A673 (cell line): ENCODE results near the gene OSGEP.

ENCODE experiments used
- CTCF ChIP-seq: fragments of 300-800, 200-600 bp; sonication (generic); conservative IDR thresholded peaks from 2 replicates; pipeline ENCODE4 v1.5.1; 2017; ENCODE audit warnings: low read depth, mild to moderate bottlenecking, antibody characterized with exemption, low read length, moderate library complexity, mixed read lengths
- EZH2 ChIP-seq: fragments of 200-600 bp; sonication (generic); IDR thresholded peaks from 2 replicates; pipeline ENCODE4 v1.6.1; 2017; ENCODE audit warnings: borderline replicate concordance, low read depth, mild to moderate bottlenecking, mixed read lengths, antibody characterized with exemption, low read length; ENCODE audit not compliant: poor library complexity, severe bottlenecking

DNA sequence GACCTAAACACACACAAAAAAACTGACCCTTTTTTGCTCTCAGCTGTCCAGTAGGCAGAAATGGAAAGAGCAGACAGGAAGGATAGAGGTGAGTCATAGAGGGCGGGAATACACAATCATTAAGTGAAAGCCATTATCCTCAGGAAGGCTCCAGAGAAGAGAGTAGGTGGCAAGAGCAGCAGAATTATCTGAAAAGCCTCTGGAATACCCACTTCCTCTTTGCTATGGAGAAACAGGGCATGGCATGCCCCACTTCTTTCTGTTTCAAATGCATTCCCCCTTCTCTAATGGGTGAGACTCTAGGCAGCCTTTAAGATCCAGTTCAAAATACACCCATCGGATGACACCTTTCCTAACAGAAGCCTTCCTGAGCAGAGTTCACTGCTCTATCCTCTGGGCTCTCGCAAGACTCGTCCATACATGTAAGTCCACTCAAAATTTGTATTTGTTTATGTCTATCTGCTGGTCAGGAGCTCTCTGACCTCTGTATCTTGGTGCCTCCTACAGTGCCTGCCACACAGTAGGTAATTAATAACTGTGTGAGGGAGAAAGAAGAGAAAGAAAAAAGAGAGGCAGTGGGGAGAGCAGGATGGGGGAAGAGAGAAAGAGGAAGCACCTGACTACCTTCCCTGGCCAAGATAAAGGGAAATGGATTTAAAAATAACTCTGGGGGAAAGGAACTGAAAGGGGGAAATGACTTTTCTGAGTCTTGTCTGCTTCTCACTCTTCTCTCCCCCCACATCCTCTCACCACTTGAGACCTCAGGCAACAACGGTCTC is 27.2 kb downstream of the OSGEP start:
- TF ChIP-seq CTCF (no peak), EZH2 (no peak)
